Uterus (tissue), 4 donors: ENCODE data around the gene EXTL1. TPM values are rescaled to one million over a fixed set of nuclear protein-coding genes. Genes with fewer than 3 reads are reported as not detected.

Experiments
- DNase-seq, 2 donors: peaks; one replicate each; pipeline ENCODE4 v3.0.0-alpha.2; 2019 to 2020
- H3K27ac ChIP-seq, 2 donors: fragments of 200-600 bp; sonication (generic); 1 replicate in 1 of 2; 2 replicates in 1 of 2; pipeline ENCODE4 v1.5.1; 2016 to 2018
- H3K27me3 ChIP-seq, 2 donors: fragments of 200-600 bp; sonication (generic); one replicate each; pipeline ENCODE4 v1.5.1; 2018 to 2019; ENCODE audit warnings: control low read depth in 1 of 2
- H3K36me3 ChIP-seq, 2 donors: fragments of 200-600 bp; sonication (generic); one replicate each; pipeline ENCODE4 v1.5.1; 2019; ENCODE audit warnings: control low read depth in 1 of 2
- H3K4me1 ChIP-seq, 2 donors: fragments of 200-600 bp; sonication (generic); one replicate each; pipeline ENCODE4 v1.5.1; 2018 to 2019; ENCODE audit warnings: control low read depth in 1 of 2
- H3K4me3 ChIP-seq, 2 donors: fragments of 200-600 bp; sonication (generic); 1 replicate in 1 of 2; 2 replicates in 1 of 2; pipeline ENCODE4 v1.5.1; 2018 to 2019; ENCODE audit warnings: mild to moderate bottlenecking in 1 of 2
- H3K9me3 ChIP-seq, 2 donors: fragments of 200-600 bp; sonication (generic); one replicate each; pipeline ENCODE4 v1.5.1; 2019; ENCODE audit warnings: control low read depth in 1 of 2
- CTCF ChIP-seq, 4 experiments: fragments of 200-600 bp in 2 of 4; fragments of 450-650 bp in 2 of 4; sonication (generic) in 2 of 4; IDR thresholded peaks; one replicate each; pipeline ENCODE4 v1.5.1; 2016 to 2019; ENCODE audit warnings: antibody characterized with exemption in 4 of 4, mild to moderate bottlenecking in 2 of 4, moderate library complexity in 1 of 4
- POLR2A ChIP-seq, 2 donors: fragments of 450-650 bp; IDR thresholded peaks; one replicate each; pipeline ENCODE4 v1.6.1; 2016; ENCODE audit warnings: antibody characterized with exemption in 2 of 2, mild to moderate bottlenecking in 1 of 2, moderate library complexity in 1 of 2
- intact Hi-C: fragments of 100-400 bp; cut with DNase I; formaldehyde crosslinking; loops from one replicate; pipeline ENCODE4 v1.15.1; 2023; ENCODE audit warnings: low total_unique reads
- total RNA-seq, 4 donors: library from RNA; depleted of rRNA in 3 of 4; stranded (reverse); fragments of >200 nt in 3 of 4; gene quantifications; one replicate each; pipeline versions ENCODE4 v1.1.0 to v1.2.4, GENCODE V29; 2014 to 2023
- donor health status: DM: yes; HTN: yes; CAD: no.

The EXTL1 gene, protein sequence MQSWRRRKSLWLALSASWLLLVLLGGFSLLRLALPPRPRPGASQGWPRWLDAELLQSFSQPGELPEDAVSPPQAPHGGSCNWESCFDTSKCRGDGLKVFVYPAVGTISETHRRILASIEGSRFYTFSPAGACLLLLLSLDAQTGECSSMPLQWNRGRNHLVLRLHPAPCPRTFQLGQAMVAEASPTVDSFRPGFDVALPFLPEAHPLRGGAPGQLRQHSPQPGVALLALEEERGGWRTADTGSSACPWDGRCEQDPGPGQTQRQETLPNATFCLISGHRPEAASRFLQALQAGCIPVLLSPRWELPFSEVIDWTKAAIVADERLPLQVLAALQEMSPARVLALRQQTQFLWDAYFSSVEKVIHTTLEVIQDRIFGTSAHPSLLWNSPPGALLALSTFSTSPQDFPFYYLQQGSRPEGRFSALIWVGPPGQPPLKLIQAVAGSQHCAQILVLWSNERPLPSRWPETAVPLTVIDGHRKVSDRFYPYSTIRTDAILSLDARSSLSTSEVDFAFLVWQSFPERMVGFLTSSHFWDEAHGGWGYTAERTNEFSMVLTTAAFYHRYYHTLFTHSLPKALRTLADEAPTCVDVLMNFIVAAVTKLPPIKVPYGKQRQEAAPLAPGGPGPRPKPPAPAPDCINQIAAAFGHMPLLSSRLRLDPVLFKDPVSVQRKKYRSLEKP
- 1 to 10 TPM in 2 of 4 donors, under 1 TPM in 1, not detected in 1; 0.26 to 2.7 (median 1.7) TPM for total RNA-seq

- peak in 1 of 2 donors; percentile 42 for DNase-seq
- peak within 1 kb of the TSS; percentile 53 to 66 for H3K27ac ChIP-seq
- peak within 1 kb of the TSS; percentile 15 to 33 for H3K4me3 ChIP-seq
- H3K4me1 ChIP-seq, result peaks cover 0 to 5% of the 10 kb centered on the region in 2 donors
- no peaks in the 10 kb centered on the region for H3K27me3 ChIP-seq
- TF ChIP-seq POLR2A (IDR thresholded peaks at IDR 0.05) (no peak), CTCF (IDR thresholded peaks at IDR 0.05) (no peak)
- intact Hi-C loops, result no loop called here
- H3K9me3 ChIP-seq, result no peaks in the 10 kb centered on the region
- no peaks in the 10 kb centered on the region for H3K36me3 ChIP-seq
These were observed at the start of gene EXTL1 for GRCh38 chr1:26021647-26022403. TSS of gene EXTL1 (plus strand) at chr1:26021775. CDS start at chr1:26022647, 872 bp downstream.

GRCh38 chr1:25971811-25972180 lies 49.8 kb upstream of the EXTL1 start:
- no peaks in the 10 kb centered on the region for H3K27me3 ChIP-seq
- H3K36me3 ChIP-seq, result no peaks in the 10 kb centered on the region
- no peaks in the 10 kb centered on the region for H3K9me3 ChIP-seq
- DNase-seq, result no peak
- H3K4me3 ChIP-seq, result no peak overlapping the region
- intact Hi-C loops, result no loop called here
- H3K27ac ChIP-seq, result no peak overlapping the region
- TF ChIP-seq POLR2A (IDR thresholded peaks at IDR 0.05) (no peak), CTCF (IDR thresholded peaks at IDR 0.05) (no peak)
- H3K4me1 ChIP-seq, result no peaks in the 10 kb centered on the region

- intact Hi-C loops, result no loop called here
- H3K4me1 ChIP-seq, result no peaks in the 10 kb centered on the region
- H3K27me3 ChIP-seq, result no peaks in the 10 kb centered on the region
- H3K27ac ChIP-seq, result no peak overlapping the region
- TF ChIP-seq POLR2A (IDR thresholded peaks at IDR 0.05) (no peak), CTCF (IDR thresholded peaks at IDR 0.05) (no peak)
- DNase-seq, result no peak
- no peaks in the 10 kb centered on the region for H3K9me3 ChIP-seq
- H3K36me3 ChIP-seq, result no peaks in the 10 kb centered on the region
- H3K4me3 ChIP-seq, result no peak overlapping the region
These were observed 47.8 kb upstream of the EXTL1 start for GRCh38 chr1:25973610-25974321.

- H3K36me3 ChIP-seq, result no peaks in the 10 kb centered on the region
- no peak overlapping the region for H3K4me3 ChIP-seq
- TF ChIP-seq CTCF (IDR thresholded peaks at IDR 0.05) (no peak), POLR2A (IDR thresholded peaks at IDR 0.05) (no peak)
- no peaks in the 10 kb centered on the region for H3K27me3 ChIP-seq
- intact Hi-C loops, result no loop called here
- DNase-seq, result no peak
- H3K27ac ChIP-seq, result no peak overlapping the region
- no peaks in the 10 kb centered on the region for H3K4me1 ChIP-seq
- H3K9me3 ChIP-seq, result no peaks in the 10 kb centered on the region
These were observed 43.8 kb upstream of the EXTL1 start for GRCh38 chr1:25977801-25978200.
